ENCODE results near the gene SUN5.
"Not testable (repeated sequence)": the region's sequence is repeated elsewhere in the genome, so short reads cannot be mapped to it uniquely, and the experiment has no call there.

Gene SUN5

DNA sequence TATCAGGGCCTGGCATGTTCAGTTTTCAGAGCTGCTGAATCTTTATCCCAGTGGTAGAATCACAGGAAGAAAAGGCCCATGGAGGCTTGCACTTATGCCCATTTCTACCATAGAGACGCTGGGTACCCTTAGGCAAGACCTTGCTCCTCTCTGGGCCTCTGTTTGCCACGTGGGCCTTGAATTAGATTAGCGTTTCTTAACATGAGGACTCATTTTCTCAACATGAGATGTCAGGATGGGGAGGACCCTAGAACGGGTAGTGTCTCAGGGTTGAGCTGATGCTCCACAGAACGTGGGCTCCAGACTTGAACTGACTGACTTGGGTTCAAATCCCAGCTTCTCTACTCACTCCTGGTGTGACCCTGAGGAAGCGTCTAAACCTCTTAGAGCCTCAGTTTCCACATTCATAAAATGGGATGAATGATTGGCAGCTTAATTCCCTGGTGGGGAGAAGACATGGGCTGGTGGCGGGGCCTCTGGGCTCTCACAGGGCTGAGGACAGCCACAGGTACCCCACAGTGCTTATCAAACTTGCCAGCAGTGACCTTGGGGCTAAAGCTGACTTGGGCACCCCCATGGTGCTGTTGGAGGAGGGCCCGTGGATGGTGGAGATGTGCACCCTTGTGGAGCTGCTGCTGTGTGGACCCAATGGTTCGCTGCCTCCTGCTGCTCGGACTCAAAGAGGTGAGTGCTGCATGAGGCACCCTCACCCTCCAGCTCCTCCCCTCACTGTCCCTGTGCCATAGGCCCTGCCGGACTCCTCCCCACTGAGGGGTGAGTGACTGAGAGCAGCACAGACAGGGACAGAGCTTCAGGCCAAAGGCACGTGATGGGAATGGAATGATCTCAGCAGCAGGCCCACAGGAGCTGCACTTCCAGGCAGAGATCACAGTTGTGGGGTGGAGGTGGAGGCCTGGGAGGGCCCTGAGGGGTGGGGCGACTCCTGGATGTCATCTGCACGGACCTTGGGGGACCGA lies 28.2 kb downstream of the SUN5 start:
- no peak for DNase-seq

- not testable (repeated sequence) for DNase-seq
These were observed 29.1 kb downstream of the SUN5 start for GRCh38 chr20:32975121-32975520.

- DNase-seq: not testable (repeated sequence)
These were observed 29.8 kb downstream of the SUN5 start for GRCh38 chr20:32974204-32975064.

DNA sequence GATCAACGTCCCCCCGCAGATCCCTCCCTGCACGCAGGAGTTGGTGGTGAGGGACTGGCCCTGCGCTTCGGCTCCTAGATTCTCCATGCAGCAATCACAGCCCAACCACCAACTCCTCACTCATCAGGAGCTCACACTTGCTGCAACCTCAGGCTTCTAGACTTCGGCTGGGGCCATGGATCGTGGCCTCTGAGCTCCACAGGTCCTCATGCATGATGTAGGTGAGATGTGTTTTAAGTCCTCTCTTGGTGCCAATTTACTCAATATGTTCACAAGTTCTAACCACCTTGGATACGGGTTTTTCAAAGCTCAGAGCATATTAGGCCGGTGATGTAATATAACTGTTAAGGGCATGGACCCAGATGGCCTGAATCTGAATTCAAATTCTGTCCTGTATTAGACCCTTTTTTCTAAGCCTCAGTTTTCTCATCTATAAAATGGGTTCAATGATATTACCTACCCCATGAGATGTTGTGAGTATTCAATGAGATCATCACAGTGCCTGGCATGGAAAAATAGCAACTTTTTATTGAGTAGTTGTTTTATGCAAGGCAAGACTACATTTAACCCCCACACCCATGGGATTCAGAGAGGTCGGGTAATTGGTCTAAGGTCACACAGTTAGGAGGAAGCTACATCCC lies 31.0 kb downstream of the SUN5 start:
- no peak for DNase-seq

- DNase-seq: no peak
These were observed 31.8 kb downstream of the SUN5 start for GRCh38 chr20:32972181-32973076.

DNA sequence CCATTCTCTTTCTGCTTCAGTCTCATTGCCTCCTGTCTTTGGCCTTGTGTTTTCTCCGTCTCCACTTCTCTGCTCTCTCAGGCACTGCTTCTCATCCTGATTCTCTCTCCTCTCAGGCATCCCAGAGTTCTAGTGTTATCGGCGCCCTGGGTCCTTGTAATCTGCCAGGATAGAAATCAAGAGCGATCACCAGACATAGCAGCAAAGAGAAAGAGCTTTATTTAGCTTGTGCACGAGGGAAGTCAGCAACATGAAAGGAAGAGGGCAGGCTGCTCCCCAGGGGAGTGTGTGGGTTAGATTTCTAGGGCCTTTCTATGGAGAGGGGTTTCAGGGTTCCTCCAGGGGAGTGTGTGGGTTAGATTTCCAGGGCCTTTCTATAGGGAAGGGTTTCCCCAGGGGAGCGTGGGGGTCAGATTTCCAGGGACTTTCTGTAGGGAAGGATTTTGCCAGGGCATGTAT lies 32.5 kb downstream of the SUN5 start:
- no peak for DNase-seq

- DNase-seq: no peak
These were observed 33.3 kb downstream of the SUN5 start for GRCh38 chr20:32970973-32971300.

- DNase-seq: no peak
These were observed 33.9 kb downstream of the SUN5 start for GRCh38 chr20:32970115-32970972.

DNA sequence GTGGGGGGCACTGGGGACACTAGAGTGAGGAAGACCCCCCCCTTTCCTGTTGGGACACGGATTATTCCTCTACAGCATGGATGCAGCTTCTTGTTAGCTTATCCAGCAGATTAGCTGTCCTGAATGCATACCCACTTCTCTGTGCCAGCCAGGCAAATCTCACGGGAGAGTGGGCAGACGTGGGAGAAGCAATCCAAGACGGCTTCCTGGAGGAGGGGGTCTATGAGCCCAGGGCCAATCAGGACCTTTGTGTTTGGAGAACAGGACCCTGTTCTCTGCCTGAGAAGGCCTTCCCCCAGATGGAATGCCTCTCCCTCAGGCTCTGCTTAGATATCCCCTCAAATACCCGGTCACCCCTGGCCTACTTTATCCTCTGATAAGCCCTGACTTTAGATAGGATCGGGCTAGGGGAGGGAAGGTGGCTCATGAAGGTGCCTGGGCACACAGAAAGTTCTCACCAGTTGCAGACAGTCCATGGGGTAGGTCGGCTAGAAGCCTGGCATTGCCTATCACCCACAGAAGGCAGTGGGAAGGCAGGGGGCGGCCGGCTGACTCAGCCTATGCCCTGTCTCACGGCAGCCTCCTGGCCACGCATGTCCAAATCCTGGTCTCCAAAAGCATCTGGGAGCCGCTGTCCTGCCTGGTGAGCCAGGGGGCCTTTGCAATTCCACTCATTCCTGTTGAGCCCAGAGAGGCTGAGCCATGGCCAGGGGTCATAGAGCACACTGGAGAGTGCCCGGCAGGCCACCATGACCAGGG lies 34.7 kb downstream of the SUN5 start:
- DNase-seq: no peak

- no peak for DNase-seq
These were observed 35.6 kb downstream of the SUN5 start for GRCh38 chr20:32968478-32969241.

- DNase-seq: no peak
These were observed 36.2 kb downstream of the SUN5 start for GRCh38 chr20:32967961-32968457.

DNA sequence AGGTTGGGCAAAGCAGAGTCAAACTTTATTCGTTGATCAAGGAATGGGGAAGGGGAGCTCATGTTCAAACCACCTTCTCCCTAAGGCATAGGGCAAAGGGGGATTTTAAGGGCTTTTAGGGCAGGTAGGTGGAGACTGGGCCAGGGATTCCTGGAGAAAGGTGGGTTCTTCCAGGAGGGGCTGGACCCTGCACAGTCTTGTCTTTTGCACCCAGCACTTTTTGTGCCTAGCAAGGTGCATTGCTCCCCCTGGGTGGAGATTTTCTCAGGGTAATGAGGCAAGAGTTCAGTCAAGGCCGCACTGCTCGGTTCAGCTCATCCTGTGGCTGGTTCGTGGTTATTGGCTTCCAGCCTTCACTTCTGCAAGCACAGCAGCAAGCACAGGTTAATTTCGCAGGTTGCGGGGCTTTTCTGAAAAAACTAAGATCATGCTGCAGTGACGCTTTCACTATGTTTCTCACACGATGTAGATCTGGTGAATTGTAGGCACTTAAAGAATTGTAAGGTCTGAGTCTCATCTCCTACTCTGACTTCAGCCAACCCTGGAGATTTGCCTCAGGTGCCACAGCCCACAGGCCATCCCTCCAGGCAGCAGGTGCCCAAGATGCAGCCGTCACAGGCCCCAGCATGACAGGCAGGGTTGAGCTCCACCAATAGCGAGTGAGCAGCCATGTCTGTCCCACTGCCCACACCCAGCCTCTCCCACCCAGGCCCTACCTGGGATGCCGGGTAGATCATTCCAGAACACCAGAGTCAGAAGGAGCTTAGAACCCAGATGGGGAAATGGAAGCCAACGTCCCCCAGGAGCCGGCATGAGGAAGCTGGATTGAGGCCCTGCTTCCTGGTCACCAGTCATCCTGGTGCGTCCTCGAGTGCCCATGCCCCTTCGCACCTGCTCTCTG lies 37.1 kb downstream of the SUN5 start:
- no peak for DNase-seq

- no peak for DNase-seq
These were observed 37.9 kb downstream of the SUN5 start for GRCh38 chr20:32966382-32966781.

GRCh38 chr20:32965581-32966373 lies 38.5 kb downstream of the SUN5 start:
- no peak for DNase-seq

GRCh38 chr20:32965115-32965514 lies 39.1 kb downstream of the SUN5 start:
- DNase-seq: no peak

- DNase-seq: no peak
These were observed 39.7 kb downstream of the SUN5 start for GRCh38 chr20:32964575-32964974.

- no peak for DNase-seq
These were observed 41.1 kb downstream of the SUN5 start for GRCh38 chr20:32963176-32963575.

Measured in NCI-H1694 (cell line).